Activated CD8-positive, alpha-beta T cell treated with anti-CD3 and anti-CD28 coated beads for 36 hours (primary cell): ENCODE data around the gene ORC1. TPM values are rescaled to one million over a fixed set of nuclear protein-coding genes. Genes with fewer than 3 reads are reported as not detected.
A peak's percentile ranks its signal among the peaks of the same experiment; 100 is the strongest.

ENCODE experiments used
- ATAC-seq: fragments of 200-7000 bp; cut with Tn5 transposase; one replicate; pipeline ENCODE4 v1.10.0; 2021; ENCODE audit warnings: mild to moderate bottlenecking, moderate library complexity
- CTCF ChIA-PET: fragments of 350-600 bp; sonication (Branson Sonifier 250); formaldehyde crosslinking; loops from one replicate; lab custom pipeline; 2021; ENCODE audit warnings: antibody characterized with exemption; lab: Charles Lee
- POLR2A ChIA-PET: fragments of 350-600 bp; sonication (Branson Sonifier 250); formaldehyde crosslinking; loops from one replicate; lab custom pipeline; 2021; ENCODE audit warnings: antibody characterized with exemption; lab: Charles Lee
- DNase-seq: peaks from one replicate; pipeline ENCODE4 v3.0.0-alpha.2; 2020
- H3K27ac Mint-ChIP-seq: one replicate; pipeline ENCODE4 v1.8.0; 2021; ENCODE audit warnings: mild to moderate bottlenecking, mixed read lengths
- H3K27me3 Mint-ChIP-seq: one replicate; pipeline ENCODE4 v1.8.0; 2021; ENCODE audit warnings: mixed read lengths
- H3K36me3 Mint-ChIP-seq: one replicate; pipeline ENCODE4 v1.8.0; 2021; ENCODE audit warnings: low read depth, mixed read lengths
- H3K4me1 Mint-ChIP-seq: one replicate; pipeline ENCODE4 v1.8.0; 2021; ENCODE audit warnings: low read depth, mixed read lengths
- H3K4me3 Mint-ChIP-seq: one replicate; pipeline ENCODE4 v1.8.0; 2021; ENCODE audit warnings: mild to moderate bottlenecking, moderate library complexity, mixed read lengths
- H3K9me3 Mint-ChIP-seq: one replicate; pipeline ENCODE4 v1.8.0; 2021; ENCODE audit warnings: mixed read lengths
- intact Hi-C: fragments of 100-400 bp; cut with micrococcal nuclease; formaldehyde crosslinking; loops from one replicate; pipeline ENCODE4 v1.10.0; 2022
- total RNA-seq, 2 experiments: library from RNA; stranded (reverse); gene quantifications; one replicate each; pipeline ENCODE4 v1.2.3, GENCODE V29; 2021
- TF ChIP-seq, protein P1 (sequence below): fragments of 200-600 bp; IDR thresholded peaks from one replicate; pipeline ENCODE4 v1.8.0; 2022; ENCODE audit warnings: antibody characterized with exemption, mild to moderate bottlenecking

Gene ORC1
- total RNA-seq, 2 experiments from 2014 or later: 51.0 to 51.8 TPM

DNA sequence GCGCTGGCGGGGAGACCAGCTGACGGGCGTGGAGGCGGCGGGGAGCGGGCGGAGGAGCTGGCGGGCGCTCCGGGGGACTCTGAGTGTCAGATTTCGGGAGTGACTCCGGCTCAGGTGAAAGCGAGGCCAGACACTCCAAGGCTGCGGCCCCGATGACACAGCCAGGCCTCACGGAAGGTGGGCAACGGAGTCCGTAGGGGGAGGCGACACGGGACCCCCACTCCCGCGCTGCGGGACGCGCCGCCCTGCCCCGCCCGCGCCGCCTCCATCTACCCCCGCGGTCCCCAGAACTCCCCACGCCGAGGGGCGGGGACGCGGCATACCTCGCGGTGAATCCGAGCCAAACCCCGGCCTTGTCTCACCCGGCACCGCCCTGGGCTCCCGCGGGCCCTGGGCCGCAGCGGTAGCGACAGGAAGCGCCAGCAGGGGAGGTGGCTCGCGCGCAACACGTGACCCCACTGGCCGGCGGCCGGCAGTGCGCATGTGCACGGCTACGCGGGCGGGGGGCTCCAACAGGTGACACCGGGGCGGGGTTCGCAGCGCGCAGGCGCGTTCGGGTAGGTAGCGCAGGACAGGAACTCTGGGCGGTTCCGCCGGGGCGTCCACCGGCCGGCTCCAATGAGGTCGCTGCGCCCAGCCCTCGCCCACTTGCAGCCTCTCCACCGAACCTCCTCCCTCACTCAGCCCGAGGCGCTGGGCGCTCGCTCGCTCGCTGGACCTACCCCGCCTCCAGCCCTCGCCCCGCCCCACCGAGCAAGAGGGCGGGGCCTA, 38.3 kb downstream of the ORC1 start, which contains the start of gene CC2D1B:
Gene CC2D1B (minus strand): TSS at position 460 of the 771 bp plus-strand sequence. CDS start 1,585 bp downstream, outside the sequence.
- ChIA-PET POLR2A (interaction anchor here (0.6 to 1.9 kb wide), 7 partner anchors 9 to 337 kb away, joined by 3 to 9 read pairs (median 3); partner anchors contain the start of genes ORC1 and PRPF38A), CTCF (interaction anchor here (0.6 to 1.4 kb wide), 6 partner anchors 29 to 476 kb away, joined by 3 to 5 read pairs (median 3); partner anchors contain the start of genes ORC1 and PRPF38A)
- intact Hi-C loops: no loop called here

DNA sequence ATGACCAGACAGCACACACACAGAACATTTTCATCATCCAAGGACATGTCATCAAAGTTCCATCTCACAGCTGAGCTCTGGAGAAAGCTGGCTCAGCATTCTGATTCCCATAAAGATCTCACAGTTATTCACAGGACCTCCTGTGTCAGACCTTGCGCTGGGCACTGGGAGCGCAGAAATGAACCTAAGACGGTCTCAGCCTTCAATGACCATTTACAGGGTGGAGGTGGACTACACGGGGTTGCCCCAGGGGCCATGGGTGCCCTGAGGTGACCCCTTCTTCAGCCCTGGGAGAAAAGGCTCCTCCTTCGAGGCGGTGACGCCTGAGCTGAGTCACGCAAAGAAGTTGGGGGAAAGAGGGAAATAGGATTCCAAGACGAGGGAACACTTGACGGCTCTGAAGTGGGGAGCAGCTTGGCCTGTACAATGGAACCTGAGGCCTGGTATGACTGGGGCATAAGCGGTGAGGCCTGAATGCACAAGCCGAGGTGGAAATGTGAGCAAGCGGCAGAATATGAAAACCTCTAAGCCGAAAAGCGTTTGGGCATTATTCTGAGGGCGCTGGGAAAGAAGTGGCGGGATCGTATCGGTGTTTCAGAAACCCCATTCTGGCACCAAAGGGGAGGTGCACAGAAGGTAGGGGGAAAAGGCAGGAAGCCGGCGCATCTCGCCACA, 39.0 kb downstream of the ORC1 start:
- POLR2A ChIA-PET: interaction anchor here (0.6 to 1.9 kb wide), 8 partner anchors 8 to 338 kb away, joined by 3 to 5 read pairs (median 3); partner anchors contain the start of genes ORC1 and PRPF38A
- H3K4me1 Mint-ChIP-seq: peaks cover 40% of the 10 kb centered on the region
- peak; percentile 37 for DNase-seq
- no peaks in the 10 kb centered on the region for H3K27me3 Mint-ChIP-seq
- peak overlapping the region; percentile 94 for H3K4me3 Mint-ChIP-seq
- CTCF ChIA-PET: interaction anchor here (0.6 to 1.4 kb wide), 3 partner anchors 29 to 273 kb away, joined by 3 to 5 read pairs (median 4); partner anchors contain the start of genes ORC1 and PRPF38A
- TF ChIP-seq, protein P1, sequence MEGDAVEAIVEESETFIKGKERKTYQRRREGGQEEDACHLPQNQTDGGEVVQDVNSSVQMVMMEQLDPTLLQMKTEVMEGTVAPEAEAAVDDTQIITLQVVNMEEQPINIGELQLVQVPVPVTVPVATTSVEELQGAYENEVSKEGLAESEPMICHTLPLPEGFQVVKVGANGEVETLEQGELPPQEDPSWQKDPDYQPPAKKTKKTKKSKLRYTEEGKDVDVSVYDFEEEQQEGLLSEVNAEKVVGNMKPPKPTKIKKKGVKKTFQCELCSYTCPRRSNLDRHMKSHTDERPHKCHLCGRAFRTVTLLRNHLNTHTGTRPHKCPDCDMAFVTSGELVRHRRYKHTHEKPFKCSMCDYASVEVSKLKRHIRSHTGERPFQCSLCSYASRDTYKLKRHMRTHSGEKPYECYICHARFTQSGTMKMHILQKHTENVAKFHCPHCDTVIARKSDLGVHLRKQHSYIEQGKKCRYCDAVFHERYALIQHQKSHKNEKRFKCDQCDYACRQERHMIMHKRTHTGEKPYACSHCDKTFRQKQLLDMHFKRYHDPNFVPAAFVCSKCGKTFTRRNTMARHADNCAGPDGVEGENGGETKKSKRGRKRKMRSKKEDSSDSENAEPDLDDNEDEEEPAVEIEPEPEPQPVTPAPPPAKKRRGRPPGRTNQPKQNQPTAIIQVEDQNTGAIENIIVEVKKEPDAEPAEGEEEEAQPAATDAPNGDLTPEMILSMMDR: no peak
- no peak for ATAC-seq
- H3K9me3 Mint-ChIP-seq: no peaks in the 10 kb centered on the region
- H3K36me3 Mint-ChIP-seq: peaks cover 35% of the 10 kb centered on the region
- peak overlapping the region; percentile 97 for H3K27ac Mint-ChIP-seq
- intact Hi-C loops: no loop called here

More for the DNA sequence above, 38.3 kb downstream of the ORC1 start, which contains the start of gene CC2D1B:
- DNase-seq (peak; percentile 98), ATAC-seq (peak; percentile 93)
- H3K9me3 Mint-ChIP-seq: no peaks in the 10 kb centered on the region
- TF ChIP-seq, protein P1: no peak
- H3K27ac Mint-ChIP-seq: peak within 1 kb of the TSS; percentile 97
- H3K4me1 Mint-ChIP-seq: peaks cover 40% of the 10 kb centered on the region
- peaks cover 35% of the 10 kb centered on the region for H3K36me3 Mint-ChIP-seq
- H3K4me3 Mint-ChIP-seq: peak within 1 kb of the TSS; percentile 94
- no peaks in the 10 kb centered on the region for H3K27me3 Mint-ChIP-seq

DNA sequence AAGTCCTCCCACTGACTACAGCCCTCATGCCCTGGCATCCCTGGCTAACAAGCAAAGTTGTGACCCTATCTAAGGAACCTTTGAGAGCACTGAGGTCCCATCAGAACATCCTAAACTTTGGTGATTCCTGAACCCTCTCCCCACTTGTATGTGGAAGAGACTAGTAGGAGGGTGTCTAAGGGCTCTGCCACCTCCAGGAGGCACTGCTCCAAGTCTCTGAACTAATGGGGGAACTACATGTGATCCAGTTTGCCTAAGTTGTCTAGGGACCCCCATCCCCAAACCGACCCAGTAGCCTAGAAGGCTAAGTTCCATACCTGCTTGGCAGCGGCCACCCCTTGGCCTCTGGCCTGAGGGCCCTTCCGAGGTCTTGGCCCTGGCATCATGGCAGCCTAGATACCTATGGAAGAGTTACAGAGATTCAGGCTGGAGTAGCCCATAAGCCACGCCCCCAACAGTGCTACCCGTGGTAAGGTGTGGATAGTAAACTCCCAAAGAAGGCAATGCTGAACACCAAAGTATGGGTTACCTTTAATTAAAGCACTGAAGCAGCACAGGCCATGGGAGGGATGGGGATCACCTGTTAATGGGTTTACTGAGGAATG, 39.9 kb downstream of the ORC1 start:
- H3K4me3 Mint-ChIP-seq: peak overlapping the region; percentile 94
- intact Hi-C loops: no loop called here
- ChIA-PET CTCF (interaction anchor here (1.2 to 1.4 kb wide), 2 partner anchors 28 to 40 kb away, joined by 3 to 4 read pairs; partner anchors contain the start of genes ORC1 and PRPF38A), POLR2A (interaction anchor here (0.6 to 1.9 kb wide), 4 partner anchors 9 to 268 kb away, joined by 3 to 4 read pairs (median 3); no protein-coding TSS in a partner anchor)
- peaks cover 40% of the 10 kb centered on the region for H3K4me1 Mint-ChIP-seq
- H3K27me3 Mint-ChIP-seq: no peaks in the 10 kb centered on the region
- ATAC-seq (no peak), DNase-seq (peak; percentile 40)
- TF ChIP-seq, protein P1: no peak
- peak overlapping the region; percentile 68 for H3K27ac Mint-ChIP-seq
- H3K36me3 Mint-ChIP-seq: peaks cover 36% of the 10 kb centered on the region
- H3K9me3 Mint-ChIP-seq: no peaks in the 10 kb centered on the region

DNA sequence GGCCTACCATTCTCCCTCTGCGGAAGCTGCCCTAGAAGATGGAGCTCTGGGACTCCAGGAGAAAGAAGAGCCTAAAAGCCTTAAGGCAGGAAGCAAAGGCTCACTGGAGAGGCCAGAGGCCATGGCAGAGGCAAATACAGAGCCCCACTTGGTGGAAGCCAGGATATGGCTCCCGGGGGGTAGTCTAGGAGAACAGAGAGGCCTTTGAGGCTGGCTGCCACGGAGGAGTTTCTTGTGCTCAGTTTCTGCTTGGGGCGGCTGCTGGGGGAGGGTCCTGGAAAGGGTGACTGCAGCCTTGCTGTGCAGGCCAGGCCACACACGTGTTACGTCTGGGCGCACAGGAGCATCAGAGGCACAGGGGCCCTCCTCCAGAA, 43.6 kb downstream of the ORC1 start:
- ChIA-PET CTCF (interaction anchor here (1.7 kb wide), 1 partner anchor 325 kb away, joined by 5 read pairs; no protein-coding TSS in a partner anchor), POLR2A (interaction anchor here (1.6 kb wide), 1 partner anchor 10 kb away, joined by 4 read pairs; no protein-coding TSS in a partner anchor)
- DNase-seq: no peak
- Mint-ChIP-seq H3K27ac (no peak overlapping the region), H3K9me3 (no peaks in the 10 kb centered on the region), H3K4me3 (no peak overlapping the region), H3K27me3 (no peaks in the 10 kb centered on the region), H3K36me3 (peaks cover 50% of the 10 kb centered on the region), H3K4me1 (peaks cover 24% of the 10 kb centered on the region)
- intact Hi-C loops: no loop called here
- TF ChIP-seq, protein P1: no peak
- no peak for ATAC-seq
